Left forelimb (tissue), 1 donor: ENCODE data around the gene DBP.

Experiments
- DNase-seq: peaks from one replicate; pipeline ENCODE4 v3.0.0-alpha.2; 2018; ENCODE audit warnings: low spot score

Gene DBP

DNA sequence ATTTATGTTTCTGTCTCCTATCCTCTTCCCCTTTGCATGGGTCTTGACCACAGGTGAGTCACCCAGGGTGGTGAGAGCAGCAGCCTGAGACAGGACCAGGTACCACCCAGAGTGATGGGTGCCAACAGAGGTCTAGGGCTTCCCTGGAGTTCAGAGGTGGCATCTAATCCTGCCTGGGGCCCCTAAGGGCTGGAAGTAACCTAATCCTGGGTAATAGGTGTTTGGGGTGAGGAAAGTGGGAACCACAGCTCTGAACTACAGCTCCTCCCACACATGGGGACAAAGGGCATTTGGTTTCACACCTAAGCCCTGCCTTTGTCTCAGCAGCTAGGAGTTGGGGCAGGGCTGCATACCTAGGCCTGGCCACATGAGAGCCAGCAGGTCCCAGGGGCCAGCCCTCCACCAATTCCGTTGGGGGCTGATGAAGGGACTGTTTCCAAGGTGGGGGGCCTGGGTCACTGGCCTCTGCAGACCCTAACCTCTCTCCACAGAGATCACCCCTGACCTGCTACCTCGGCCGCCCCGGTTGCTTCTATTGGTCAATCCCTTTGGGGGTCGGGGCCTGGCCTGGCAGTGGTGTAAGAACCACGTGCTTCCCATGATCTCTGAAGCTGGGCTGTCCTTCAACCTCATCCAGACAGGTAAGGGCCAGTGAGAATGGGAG is 9.8 kb downstream of the DBP start:
- DNase-seq, result no peak

DNA sequence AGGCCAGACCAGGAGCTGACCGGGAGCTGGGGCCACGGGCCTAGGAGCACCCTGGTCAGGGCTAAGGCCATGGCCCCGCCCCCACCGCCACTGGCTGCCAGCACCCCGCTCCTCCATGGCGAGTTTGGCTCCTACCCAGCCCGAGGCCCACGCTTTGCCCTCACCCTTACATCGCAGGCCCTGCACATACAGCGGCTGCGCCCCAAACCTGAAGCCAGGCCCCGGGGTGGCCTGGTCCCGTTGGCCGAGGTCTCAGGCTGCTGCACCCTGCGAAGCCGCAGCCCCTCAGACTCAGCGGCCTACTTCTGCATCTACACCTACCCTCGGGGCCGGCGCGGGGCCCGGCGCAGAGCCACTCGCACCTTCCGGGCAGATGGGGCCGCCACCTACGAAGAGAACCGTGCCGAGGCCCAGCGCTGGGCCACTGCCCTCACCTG is 11.3 kb downstream of the DBP start:
- DNase-seq, result no peak

GRCh38 chr19:48624791-48625723 is 12.1 kb downstream of the DBP start:
- no peak for DNase-seq

- DNase-seq, result peak; percentile 98
Observed at GRCh38 chr19:48624067-48624594, 13.0 kb downstream of the DBP start.

DNA sequence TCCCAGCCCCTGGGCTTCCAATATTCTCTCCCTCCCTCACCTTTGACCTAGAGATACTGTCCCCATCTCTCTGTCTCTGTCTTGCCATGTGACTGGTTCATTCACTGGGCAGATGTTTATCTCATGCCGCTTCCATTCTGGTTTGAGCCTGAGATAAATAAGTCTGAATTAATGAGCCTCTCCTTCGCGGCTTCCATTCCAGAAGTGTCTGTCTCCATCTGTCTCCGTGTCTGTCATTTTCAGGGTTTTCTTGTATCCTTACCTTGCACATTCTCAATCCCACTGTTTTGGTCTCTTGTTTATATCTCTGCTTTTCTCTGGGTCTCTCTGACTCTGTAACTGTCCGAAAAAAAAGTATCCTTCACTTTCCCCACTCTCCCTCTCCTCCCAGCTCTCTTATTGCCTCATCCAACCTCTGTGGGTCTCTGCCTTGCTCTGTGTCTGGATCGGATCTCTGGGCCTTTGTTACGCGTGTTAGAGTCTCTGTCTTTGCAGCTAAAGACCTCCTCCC is 13.6 kb downstream of the DBP start:
- no peak for DNase-seq

DNA sequence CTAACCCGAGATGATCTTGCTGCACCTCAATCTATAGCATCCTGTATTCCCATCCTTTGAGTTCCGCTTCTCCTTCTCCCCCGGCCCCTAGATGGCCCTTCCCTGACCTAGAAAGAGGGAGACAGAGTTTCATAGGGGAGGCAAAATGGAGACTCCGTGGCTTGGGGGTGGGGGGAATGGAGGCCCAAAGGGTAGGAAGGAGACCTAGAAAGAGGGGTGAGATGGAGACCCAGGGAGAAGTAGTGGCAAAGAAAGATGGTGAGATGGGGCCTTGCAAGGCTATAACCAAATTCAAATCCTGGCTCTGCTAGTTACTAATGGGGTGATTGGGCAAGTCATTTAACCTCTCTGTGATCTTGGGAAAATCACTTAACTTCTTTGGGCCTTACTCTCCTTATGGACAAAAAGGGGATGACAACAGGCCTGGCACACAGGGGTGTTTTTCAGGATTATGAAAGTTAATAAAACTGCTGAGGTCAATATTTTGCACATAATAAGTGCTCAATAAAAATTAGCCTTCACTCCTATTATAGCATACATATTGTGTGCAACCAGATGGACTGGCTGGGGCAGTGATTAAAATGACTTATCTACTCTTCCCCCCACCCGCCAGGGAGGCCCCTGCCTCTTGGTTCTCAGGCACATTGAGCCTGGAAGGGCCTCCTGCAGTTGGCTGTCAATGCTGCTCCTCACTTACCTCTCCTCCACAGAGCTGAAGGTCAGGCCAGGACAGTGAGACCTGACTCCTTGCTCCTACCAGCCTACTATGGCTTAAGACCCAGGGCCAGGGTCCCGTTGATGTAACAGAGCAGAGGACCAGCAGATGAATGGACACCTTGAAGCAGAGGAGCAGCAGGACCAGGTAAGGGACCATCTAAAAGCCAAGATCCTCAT is 17.2 kb downstream of the DBP start:
- DNase-seq, result no peak

DNA sequence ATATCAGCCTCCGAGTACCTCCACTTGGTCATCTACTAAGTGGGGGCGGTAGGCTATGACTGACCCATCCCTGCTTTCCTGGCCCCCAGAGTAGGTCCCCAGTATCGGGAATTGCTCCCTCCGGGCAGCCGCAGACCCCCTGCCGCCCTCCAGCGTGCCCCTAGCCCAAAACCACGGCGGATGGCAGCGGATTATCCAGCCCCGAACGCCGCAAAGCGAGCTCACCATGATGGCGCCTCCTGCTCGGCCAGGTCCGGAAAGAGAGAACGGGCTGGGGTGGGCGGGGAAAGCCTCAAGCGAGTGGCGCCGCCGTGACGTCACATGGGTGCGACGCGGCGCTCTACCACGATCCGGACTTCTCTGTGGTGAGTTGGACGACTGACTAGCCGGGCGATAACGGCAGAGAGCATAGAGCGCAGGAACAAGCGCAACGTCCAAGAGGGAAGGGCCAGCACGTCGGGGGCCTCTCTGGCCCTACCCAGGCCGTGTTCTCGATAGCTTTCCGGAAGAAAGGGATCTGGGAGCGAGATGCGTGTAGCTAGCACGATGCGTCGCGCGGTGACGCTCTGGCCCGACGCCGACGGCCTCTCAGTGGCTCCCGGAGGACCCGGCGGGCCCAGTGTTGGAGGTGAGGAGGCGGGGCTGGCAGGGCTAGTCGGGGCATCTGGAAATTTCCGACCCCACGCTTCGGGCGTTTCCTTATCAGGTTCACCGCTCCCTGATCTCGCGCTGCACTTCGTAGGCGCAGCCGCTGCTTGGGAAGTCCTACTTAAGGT is 18.1 kb downstream of the DBP start, which contains the start of the genes RPL18 and SPHK2:
RPL18 (minus strand) TSS at position 263 of the 776 bp plus-strand sequence; CDS start at position 228, 35 bp downstream.
SPHK2 (plus strand) TSS at position 591 of the 776 bp plus-strand sequence. CDS start 1,009 bp downstream, outside the sequence.
- peak; percentile 99 for DNase-seq

DNA sequence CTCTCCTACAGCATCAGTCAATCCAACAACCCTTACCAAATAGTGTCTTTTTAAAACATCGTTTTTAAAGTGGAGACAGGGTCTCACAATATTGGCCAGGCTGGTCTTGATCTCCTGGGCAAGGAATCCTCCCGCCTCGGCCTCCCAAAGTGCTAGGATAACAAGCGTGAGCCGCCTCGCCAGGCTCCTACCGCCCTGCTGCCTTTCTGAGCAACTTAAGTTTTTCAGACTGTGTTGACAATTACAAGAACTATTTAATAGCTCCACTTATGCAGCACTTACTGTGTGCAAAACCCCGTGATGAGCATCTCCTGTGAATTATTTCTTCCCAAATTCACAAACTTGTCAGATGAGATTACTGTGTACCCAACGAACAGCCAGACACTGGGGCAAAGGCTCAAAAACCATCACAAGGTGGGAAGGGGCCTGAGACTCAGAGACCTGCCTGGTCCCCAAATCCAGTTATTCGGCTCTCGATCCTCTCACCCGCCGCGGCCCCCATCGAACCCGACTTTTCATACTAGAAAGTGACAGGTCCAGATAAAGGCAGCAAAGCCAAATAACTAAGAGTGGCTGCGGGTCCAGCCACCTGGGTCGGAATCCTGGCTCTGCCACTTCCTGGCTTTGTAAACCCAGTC is 18.8 kb downstream of the DBP start:
- no peak for DNase-seq

- no peak for DNase-seq
Observed at GRCh38 chr19:48617146-48617937, 19.8 kb downstream of the DBP start.

GRCh38 chr19:48616491-48617056 is 20.6 kb downstream of the DBP start:
- no peak for DNase-seq

GRCh38 chr19:48616041-48616436 is 21.1 kb downstream of the DBP start:
- no peak for DNase-seq

DNA sequence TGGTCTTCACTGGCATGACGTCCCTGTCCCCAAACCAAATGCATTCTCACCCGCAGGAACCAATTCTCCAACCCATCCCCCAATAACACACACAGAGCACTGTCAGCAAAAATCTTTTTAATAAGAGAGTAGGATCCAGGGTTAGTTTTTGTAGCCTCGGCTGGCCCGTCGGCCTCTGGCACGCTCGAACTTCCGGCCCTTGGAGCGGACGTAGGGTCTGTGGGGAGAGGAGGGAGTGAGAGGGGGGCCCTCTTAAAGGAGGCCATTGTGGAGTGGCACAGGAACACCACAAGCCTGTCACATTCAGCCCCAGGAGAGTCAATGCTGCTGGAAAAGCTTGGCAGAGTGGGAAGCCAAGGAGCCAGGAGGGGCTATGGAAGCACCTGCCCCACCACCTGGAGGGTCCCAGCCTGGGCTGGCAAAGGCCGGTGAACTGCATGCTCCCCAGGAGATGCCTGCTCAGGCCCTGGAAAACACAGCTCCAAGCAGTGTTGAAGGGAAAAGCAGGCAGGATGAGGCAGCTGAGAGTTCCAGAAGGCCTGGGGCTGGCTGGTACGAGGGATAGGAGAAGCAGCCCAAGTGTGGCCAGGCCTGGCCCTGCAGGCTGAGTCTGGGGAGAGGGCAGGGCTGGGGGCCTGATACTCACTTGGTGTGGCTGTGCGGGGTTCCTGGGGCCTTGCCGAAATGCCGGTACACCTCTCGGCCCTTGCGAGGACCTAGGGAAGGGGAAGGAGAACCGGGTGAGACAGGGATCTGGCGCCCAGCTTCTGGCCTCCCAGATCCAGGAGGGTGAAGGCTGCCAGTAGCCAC is 21.7 kb downstream of the DBP start:
- no peak for DNase-seq

GRCh38 chr19:48614436-48615230 is 22.5 kb downstream of the DBP start, which contains the start of gene FAM83E:
FAM83E (minus strand) TSS chr19:48615076; CDS start chr19:48613372, 1,704 bp downstream.
- DNase-seq, result no peak

- DNase-seq, result no peak
Observed at GRCh38 chr19:48613852-48614435, 23.2 kb downstream of the DBP start.

GRCh38 chr19:48613024-48613851 is 23.9 kb downstream of the DBP start:
- no peak for DNase-seq

DNA sequence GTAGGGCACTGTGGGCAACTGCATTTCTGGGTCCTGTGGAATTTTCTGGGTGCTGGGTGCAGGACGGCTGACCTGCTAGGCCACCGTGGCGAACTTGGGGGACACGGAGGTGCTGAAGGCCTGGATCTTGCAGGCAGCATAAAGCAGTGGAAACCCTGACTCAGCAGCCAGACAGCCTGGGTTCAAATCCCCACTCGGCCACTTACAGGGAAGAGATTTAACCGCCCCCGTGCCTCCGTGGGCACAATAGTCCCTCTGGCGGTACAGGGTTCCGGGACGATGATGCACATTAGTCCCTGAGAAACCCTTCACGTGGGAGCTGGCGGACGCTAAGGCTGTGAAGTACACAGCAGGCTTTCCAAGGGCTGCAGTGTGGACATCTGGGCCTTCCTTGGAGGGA is 25.3 kb downstream of the DBP start:
- no peak for DNase-seq
